Measurements from ENCODE around the gene BTN1A1.

The BTN1A1 gene

GRCh38 chr6:26519359-26519758 lies 19.3 kb downstream of the BTN1A1 start:
- Histone ChIP-seq H3K4me3 (replicated peaks; ENCODE audit: insufficient read depth, low read length) (no peak overlapping the region), H3K27me3 (ENCODE audit: insufficient read depth, poor library complexity, severe bottlenecking) (no peaks in the 10 kb centered on the region), H3K27ac (replicated peaks) (no peak overlapping the region)
- no peak for DNase-seq (ENCODE audit: low read depth in 1 of 2, low spot score in 1 of 2)
- TF ChIP-seq GABPA (IDR thresholded peaks at IDR 0.05; ENCODE audit: low read depth) (no peak), REST (IDR thresholded peaks at IDR 0.05; ENCODE audit: insufficient replicate concordance, low read depth) (no peak), CTCF (IDR thresholded peaks at IDR 0.05; ENCODE audit: insufficient read depth, low read length) (no peak), POLR2AphosphoS5 (IDR thresholded peaks at IDR 0.05; ENCODE audit: low read depth) (no peak), SPI1 (IDR thresholded peaks at IDR 0.05; ENCODE audit: borderline replicate concordance, low read depth) (no peak)

- TF ChIP-seq CTCF (IDR thresholded peaks at IDR 0.05; ENCODE audit: insufficient read depth, low read length) (no peak), REST (IDR thresholded peaks at IDR 0.05; ENCODE audit: insufficient replicate concordance, low read depth) (peak; percentile 21), GABPA (IDR thresholded peaks at IDR 0.05; ENCODE audit: low read depth) (no peak), SPI1 (IDR thresholded peaks at IDR 0.05; ENCODE audit: borderline replicate concordance, low read depth) (no peak), POLR2AphosphoS5 (IDR thresholded peaks at IDR 0.05; ENCODE audit: low read depth) (0 out of 2 replicates have a peak, but pooled peaks have one; percentile 37)
- peak in 1 of 2 experiments; percentile 43 for DNase-seq (ENCODE audit: low read depth in 1 of 2, low spot score in 1 of 2)
These were observed 20.2 kb downstream of the BTN1A1 start for GRCh38 chr6:26520237-26520849.

GRCh38 chr6:26520850-26521599 lies 20.9 kb downstream of the BTN1A1 start:
- peak; percentile 67 to 82 for DNase-seq (ENCODE audit: low read depth in 1 of 2, low spot score in 1 of 2)
- Histone ChIP-seq H3K27ac (replicated peaks) (peak overlapping the region; percentile 60), H3K27me3 (ENCODE audit: insufficient read depth, poor library complexity, severe bottlenecking) (no peaks in the 10 kb centered on the region), H3K4me3 (replicated peaks; ENCODE audit: insufficient read depth, low read length) (peak overlapping the region; percentile 57)
- TF ChIP-seq GABPA (IDR thresholded peaks at IDR 0.05; ENCODE audit: low read depth) (no peak), CTCF (IDR thresholded peaks at IDR 0.05; ENCODE audit: insufficient read depth, low read length) (no peak), POLR2AphosphoS5 (IDR thresholded peaks at IDR 0.05; ENCODE audit: low read depth) (no peak), SPI1 (IDR thresholded peaks at IDR 0.05; ENCODE audit: borderline replicate concordance, low read depth) (no peak), REST (IDR thresholded peaks at IDR 0.05; ENCODE audit: insufficient replicate concordance, low read depth) (no peak)

More at GRCh38 chr6:26520237-26520849, 20.2 kb downstream of the BTN1A1 start:
- H3K27me3 ChIP-seq (ENCODE audit: insufficient read depth, poor library complexity, severe bottlenecking), result no peaks in the 10 kb centered on the region
- H3K4me3 ChIP-seq (replicated peaks; ENCODE audit: insufficient read depth, low read length), result peak overlapping the region; percentile 33
- H3K27ac ChIP-seq (replicated peaks), result peak overlapping the region; percentile 73

Data from HL-60 (cell line).